ENCODE results near the gene ELMO2.

The ELMO2 gene

GRCh38 chr20:46350986-46351267 is 55.5 kb downstream of the ELMO2 start:
- DNase-seq, result no peak

- no peak for DNase-seq
Measured at GRCh38 chr20:46350201-46350985, 56.0 kb downstream of the ELMO2 start.

GRCh38 chr20:46349742-46350056 is 56.7 kb downstream of the ELMO2 start:
- no peak for DNase-seq

GRCh38 chr20:46349035-46349741 is 57.2 kb downstream of the ELMO2 start:
- no peak for DNase-seq

- DNase-seq, result no peak
Measured at GRCh38 chr20:46347841-46348803, 58.3 kb downstream of the ELMO2 start.

- no peak for DNase-seq
Measured at GRCh38 chr20:46346770-46347169, 59.6 kb downstream of the ELMO2 start.

GRCh38 chr20:46344488-46345162 is 61.8 kb downstream of the ELMO2 start:
- no peak for DNase-seq

GRCh38 chr20:46343975-46344357 is 62.4 kb downstream of the ELMO2 start:
- no peak for DNase-seq

GRCh38 chr20:46343348-46343974 is 63.0 kb downstream of the ELMO2 start:
- DNase-seq, result no peak

GRCh38 chr20:46342451-46343347 is 63.7 kb downstream of the ELMO2 start:
- no peak for DNase-seq

GRCh38 chr20:46342010-46342378 is 64.4 kb downstream of the ELMO2 start:
- no peak for DNase-seq

- no peak for DNase-seq
Measured at GRCh38 chr20:46341074-46342009, 65.1 kb downstream of the ELMO2 start.

- DNase-seq, result no peak
Measured at GRCh38 chr20:46339037-46339436, 67.4 kb downstream of the ELMO2 start.

GRCh38 chr20:46336735-46337134 is 69.7 kb downstream of the ELMO2 start:
- DNase-seq, result no peak

- DNase-seq, result no peak
Measured at GRCh38 chr20:46334303-46334904, 72.0 kb downstream of the ELMO2 start.

- DNase-seq, result no peak
Measured at GRCh38 chr20:46333161-46333991, 73.0 kb downstream of the ELMO2 start.

GRCh38 chr20:46332373-46333160 is 73.8 kb downstream of the ELMO2 start:
- DNase-seq, result no peak

All from SIG-M5 (cell line).